GOT3 (cell line): Measurements from ENCODE around the gene ACAP3.

Experiments used
- DNase-seq: peaks from one replicate; lab custom pipeline; 2025; ENCODE audit warnings: mixed read lengths; lab: John Stamatoyannopoulos, UW

ACAP3 gene, protein sequence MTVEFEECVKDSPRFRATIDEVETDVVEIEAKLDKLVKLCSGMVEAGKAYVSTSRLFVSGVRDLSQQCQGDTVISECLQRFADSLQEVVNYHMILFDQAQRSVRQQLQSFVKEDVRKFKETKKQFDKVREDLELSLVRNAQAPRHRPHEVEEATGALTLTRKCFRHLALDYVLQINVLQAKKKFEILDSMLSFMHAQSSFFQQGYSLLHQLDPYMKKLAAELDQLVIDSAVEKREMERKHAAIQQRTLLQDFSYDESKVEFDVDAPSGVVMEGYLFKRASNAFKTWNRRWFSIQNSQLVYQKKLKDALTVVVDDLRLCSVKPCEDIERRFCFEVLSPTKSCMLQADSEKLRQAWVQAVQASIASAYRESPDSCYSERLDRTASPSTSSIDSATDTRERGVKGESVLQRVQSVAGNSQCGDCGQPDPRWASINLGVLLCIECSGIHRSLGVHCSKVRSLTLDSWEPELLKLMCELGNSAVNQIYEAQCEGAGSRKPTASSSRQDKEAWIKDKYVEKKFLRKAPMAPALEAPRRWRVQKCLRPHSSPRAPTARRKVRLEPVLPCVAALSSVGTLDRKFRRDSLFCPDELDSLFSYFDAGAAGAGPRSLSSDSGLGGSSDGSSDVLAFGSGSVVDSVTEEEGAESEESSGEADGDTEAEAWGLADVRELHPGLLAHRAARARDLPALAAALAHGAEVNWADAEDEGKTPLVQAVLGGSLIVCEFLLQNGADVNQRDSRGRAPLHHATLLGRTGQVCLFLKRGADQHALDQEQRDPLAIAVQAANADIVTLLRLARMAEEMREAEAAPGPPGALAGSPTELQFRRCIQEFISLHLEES

DNA sequence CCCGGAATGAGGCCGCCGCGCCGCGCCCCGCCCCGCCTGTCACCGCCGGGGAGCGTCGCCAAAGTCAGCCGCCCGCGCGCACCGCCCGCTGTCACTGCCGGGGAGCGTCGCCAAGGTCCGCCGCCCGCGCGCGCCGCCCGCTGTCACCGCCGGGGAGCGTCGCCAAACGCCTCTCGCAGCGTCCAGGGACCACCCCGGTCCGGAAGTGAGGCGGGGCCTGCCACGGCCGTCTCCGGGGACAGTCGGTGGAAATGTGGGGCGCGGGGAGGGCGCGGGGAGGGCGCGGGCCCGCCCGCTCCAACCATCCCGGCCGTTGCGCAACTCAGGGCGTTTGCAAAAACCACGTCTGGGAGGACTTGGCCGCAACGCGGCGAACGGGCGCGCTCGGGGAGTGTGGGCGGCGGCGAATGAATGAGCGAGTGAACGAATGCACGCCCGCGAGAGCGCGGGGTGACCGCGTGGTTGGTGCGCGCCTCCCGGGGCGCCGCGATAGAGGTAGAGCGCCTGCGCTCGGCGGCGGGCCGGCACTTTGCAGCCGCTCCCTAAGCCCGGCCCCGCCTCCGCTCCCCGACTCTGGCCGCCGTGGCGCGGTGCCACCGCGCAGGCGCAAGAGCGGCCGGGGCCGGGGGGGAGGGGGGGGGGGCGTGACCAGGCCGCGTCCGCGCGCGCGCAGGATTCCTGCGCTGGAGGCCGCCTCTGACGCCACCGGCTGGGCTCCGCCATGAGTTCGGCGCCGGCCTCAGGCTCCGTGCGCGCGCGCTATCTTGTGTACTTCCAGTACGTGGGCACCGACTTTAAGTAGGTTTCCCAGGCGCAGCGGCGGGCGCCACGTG, at the start of gene ACAP3, which contains the start of gene PUSL1:
Gene ACAP3, minus strand, starts transcription at position 8 of the 833 bp plus-strand sequence. CDS start 115 bp downstream, outside the sequence.
Gene PUSL1, plus strand, starts transcription at position 675 of the 833 bp plus-strand sequence. Its CDS starts 47 bp downstream, at position 722.
- DNase-seq: peak; percentile 88

GRCh38 chr1:1356796-1357401, 49.2 kb upstream of the ACAP3 start:
- no peak for DNase-seq

GRCh38 chr1:1356166-1356795, 48.6 kb upstream of the ACAP3 start:
- no peak for DNase-seq

DNA sequence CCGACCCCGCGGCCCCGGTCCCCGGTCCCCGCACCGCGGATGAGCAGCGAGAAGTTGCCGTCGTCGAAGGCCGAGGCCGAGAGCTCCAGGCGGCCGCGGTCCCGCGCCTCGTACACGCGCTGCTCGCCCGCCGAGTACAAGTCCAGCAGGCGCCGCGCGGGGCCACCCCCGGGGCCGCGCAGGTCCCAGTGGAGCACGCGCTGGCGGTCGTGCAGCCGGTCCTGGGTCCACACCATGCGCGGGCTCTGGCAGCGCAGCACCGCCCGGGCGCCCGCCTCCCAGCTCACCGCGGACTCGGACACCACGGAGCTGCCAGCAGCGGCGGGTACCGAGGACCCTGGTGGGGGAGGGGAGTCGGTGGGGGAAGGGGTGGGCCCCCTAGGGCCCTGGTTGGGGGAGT, 47.7 kb upstream of the ACAP3 start:
- DNase-seq: no peak

DNA sequence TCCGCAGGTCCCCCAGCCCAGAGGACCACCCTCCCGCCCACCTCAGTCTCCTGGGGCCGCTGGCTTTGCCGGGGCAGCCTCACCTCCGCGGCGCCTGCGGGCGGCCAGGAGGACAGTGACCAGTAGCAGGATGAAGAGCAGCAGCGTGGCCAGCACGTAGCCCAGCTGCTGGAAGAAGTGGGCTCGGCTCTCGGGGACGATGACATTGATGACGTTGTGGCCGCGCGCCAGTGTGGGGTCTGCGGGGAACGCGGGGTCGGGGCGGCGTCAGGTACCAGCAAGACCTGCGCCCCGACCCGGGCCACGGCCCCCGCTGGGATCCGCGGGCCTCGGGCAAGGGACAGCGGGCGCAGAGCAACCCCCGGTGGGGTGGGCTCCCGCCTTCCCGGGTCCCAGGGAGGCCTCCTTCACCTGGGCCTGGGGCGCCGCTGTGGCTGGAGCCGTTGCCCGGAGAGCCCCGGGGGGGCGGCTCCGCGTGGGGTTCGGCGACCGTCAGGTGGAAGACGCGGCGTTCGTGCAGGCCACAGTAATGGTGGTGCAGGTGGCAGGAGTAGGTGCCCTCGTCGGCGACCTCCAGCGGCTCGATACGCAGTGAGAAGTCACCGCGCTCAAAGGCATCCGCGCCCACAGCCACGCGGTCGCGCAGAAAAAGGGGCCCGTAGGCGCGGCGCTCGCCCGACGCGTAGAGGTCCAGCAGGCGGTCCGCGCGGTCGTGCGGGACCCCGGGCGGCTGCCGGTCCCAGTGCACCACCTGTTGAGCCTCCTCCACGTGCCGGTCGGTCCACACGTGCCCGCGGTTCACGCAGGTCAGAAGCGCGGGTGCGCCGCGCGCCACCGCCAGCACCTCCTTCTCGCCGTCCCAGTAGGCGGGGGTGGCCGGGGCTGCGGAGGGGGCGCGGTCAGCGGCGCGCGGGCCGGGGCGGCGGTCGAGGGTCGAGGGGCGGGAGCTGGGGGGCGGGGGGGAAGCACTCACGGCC, 46.8 kb upstream of the ACAP3 start:
- no peak for DNase-seq

- DNase-seq: no peak
These were observed 45.8 kb upstream of the ACAP3 start for GRCh38 chr1:1353389-1354151.

DNA sequence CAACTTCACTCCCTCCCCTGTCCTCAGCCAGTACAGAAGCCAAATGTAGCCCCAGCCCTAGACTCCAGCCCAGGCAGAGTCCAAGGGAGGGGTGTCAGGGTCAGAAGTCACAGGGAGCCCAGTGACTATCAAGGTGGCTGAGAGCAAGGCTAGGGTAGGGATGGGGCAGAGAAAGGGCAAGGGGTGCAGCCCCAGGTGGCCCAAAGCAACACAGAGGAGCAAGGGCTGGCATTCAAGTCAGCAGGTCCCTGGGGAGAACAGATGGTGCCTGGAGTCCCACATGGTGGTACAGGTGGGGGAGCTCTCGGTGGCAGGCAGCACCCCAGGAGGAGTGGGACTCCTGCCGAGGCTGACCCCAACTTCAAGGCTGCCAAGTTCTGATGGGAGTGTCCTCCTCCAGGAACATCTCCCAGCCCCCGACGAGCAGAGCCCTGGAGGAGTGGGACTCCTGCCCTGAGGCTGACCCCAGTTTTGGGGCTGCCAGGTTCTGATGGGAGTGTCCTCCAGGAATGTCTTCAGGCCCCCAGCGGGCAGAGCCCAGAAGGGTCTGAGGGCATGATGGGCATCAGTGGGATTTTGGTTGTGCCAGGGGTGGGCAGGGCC, 45.2 kb upstream of the ACAP3 start:
- no peak for DNase-seq

DNA sequence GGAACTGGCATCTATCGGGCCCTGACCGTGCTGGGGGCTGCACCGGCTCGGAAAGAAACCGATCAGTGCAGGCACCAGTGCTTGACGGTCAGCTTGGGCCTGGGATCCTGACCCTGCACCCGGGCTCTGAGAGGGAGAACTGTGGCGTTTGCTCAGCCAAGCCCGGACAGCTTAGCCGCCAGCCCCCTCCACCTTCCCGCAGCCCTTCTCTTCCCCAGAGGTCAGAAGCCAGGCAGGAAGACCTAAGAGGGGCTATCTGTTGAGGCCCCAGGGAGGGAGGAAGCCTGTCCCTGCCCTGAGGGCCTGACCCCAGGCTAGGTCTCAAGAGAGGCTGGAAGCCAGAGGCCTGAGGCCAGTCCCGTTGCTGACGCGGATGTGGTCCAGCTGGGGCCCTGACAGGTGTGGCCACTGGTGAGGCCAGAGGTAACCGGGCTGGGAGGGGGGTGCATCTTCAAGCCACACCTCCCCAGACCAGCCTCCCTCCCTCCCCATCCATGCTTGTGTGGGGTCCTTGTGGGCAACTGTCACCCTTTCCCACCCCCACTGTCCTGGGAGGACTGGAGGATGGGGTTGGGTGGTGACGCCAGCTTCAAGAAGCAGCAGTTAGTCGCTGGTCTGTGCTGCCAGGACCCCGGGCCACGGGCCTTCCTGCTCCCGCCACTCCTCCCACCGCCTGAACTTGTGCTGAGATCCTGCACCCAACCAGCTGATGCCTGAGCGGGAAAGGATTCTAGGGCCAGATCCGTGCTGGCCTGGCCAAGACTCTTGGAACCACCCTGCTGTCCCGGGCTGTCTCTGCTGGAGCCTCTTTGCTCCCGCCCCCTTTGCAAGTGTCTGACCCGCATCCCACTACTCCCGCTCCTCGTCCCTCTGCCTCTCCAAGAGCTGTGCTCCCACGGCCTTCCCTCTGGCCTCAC, 44.0 kb upstream of the ACAP3 start:
- DNase-seq: no peak

- no peak for DNase-seq
These were observed 41.7 kb upstream of the ACAP3 start, which contains the start of gene DVL1 for GRCh38 chr1:1349256-1350012. Gene DVL1 (minus strand): TSS chr1:1349418. CDS start chr1:1349065, 353 bp downstream.

DNA sequence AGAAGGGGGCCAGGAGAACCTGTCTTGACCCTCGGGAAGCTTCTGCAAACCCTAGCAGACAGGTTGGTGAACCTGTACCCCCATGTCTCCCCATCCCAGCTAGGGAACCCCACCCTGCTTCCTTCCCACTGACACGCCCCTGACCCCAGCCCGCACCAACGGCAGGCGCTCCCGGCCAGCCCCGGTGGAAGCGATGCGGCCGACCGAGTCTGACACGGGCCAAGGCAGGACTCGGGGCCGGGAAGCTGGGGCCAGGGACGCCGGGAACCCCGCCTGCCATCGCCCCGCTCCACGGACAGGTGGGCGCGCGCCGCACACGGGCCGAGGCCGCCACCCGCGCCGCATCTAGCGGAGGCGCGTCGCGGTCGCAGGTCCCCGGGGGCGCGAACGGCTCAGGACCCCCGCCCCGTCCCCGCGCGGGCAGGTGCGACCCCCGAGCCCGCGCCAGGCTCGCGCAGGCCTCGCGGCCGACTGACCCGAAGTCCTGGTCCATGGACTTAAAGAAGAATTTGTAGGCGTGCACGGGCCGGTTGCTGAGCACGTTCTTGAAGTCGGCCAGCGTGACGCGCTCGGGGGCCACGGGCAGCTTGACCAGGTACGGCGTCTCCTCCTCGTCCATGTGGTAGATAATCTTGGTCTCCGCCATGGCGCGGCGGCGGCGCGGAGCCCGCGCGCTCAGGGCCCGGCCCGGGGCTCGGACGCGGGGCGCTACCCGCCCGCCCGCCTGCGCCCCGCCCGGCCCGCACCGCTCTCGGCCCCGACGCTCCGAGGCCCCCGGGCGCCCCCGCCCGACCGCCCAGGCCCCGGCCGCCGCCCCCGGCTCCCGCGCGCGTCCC, 40.9 kb upstream of the ACAP3 start:
- DNase-seq: no peak

- no peak for DNase-seq
These were observed 40.1 kb upstream of the ACAP3 start for GRCh38 chr1:1347663-1348419.

DNA sequence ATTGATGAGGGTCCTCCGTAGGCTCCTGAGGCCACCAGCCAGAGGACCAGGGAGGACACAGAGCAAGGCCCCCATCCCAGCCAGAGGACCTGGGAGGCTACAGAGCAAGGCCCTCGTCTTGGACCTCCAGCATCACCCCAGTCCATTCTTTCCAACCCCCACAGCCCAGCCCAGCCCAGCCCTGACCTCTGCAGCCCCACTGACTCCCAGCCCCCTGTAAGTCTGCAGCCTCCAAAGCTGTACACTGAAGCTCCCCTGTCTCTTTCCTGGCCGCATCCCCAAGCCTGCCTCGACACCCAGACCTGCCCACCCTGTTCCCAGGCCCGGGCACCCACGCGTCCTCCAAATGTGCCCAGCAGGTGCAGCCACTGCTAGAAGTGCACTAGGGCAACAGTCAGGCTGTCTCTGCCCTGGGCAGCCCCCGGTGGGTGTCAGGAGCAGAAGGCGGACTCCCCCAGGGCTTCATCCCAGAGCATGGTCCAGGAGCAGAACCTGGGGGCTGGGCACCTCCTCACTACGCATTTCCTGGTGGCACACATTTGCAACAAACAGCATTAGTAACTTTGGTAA, 39.4 kb upstream of the ACAP3 start:
- DNase-seq: no peak

GRCh38 chr1:1346501-1346890, 38.8 kb upstream of the ACAP3 start:
- DNase-seq: no peak

- DNase-seq: no peak
These were observed 38.2 kb upstream of the ACAP3 start for GRCh38 chr1:1345860-1346500.
